ENCODE measurements around the gene ACOX2. TPM values are rescaled to one million over a fixed set of nuclear protein-coding genes. Genes with fewer than 3 reads are reported as not detected.

The ACOX2 gene
- total RNA-seq, 1 experiment from 2014 or later: 12.8 TPM

DNA sequence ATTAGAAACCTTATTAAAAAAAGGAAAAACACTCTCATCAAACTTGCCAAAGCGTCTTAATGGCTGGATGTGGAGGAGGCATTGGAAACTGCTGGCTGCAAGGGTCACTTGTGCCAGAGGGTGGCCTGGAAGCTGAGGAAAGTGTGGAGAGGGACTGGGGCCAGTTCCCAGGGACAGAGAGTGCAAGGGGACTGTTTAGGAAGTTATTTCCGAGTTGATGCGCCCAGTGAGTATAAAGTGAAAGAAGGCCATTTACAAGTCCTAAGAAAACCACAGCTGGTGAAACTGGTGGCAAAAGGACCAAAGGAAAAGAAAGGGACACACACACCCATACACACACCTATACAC lies 52.3 kb downstream of the ACOX2 start:
- intact Hi-C loops (cut with micrococcal nuclease): no loop called here
- Histone ChIP-seq H2AFZ (ENCODE audit: low read depth, low read length, poor library complexity, severe bottlenecking) (no peak overlapping the region), H4K20me1 (ENCODE audit: insufficient read depth) (no peaks in the 10 kb centered on the region), H3K4me1 (ENCODE audit: control insufficient read depth in 1 of 2, insufficient read depth in 2 of 2, low read length in 2 of 2) (peaks cover 10 to 22% of the 10 kb centered on the region in 2 experiments), H3K9me2 (ENCODE audit: insufficient read depth) (no peaks in the 10 kb centered on the region), H3K79me2 (ENCODE audit: insufficient read depth, low read length) (no peaks in the 10 kb centered on the region), H3K9ac (ENCODE audit: low read length) (no peak overlapping the region), H3K4me2 (ENCODE audit: low read length) (no peak overlapping the region), H3K27me3 (ENCODE audit: insufficient read depth, low read length) (no peaks in the 10 kb centered on the region), H3K27ac (ENCODE audit: low read depth, low read length) (no peak overlapping the region), H3K9me3 (ENCODE audit: control insufficient read depth in 1 of 2, insufficient read depth in 1 of 2, low read depth in 1 of 2, low read length in 2 of 2) (no peaks in the 10 kb centered on the region), H3K4me3 (replicated peaks in 1 of 2; ENCODE audit: low read depth in 1 of 2, low read length in 2 of 2) (no peak overlapping the region), H3K36me3 (ENCODE audit: control insufficient read depth in 1 of 2, insufficient read depth in 2 of 2, low read length in 2 of 2) (no peaks in the 10 kb centered on the region)
- ATAC-seq: no peak
- BruUV-seq (replicated peaks): no TSS peak
- POLR2A ChIA-PET: no interaction called here
- CTCF ChIA-PET: interaction anchor here (2.1 kb wide), 1 partner anchor 21 kb away, joined by 6 read pairs; no protein-coding TSS in a partner anchor
- TF ChIP-seq POLR2A (IDR thresholded peaks at IDR 0.05; ENCODE audit: borderline replicate concordance, extremely low read depth, insufficient read depth, insufficient read length) (no peak), SRF (IDR thresholded peaks at IDR 0.05; ENCODE audit: low read depth) (no peak), CBX3 (IDR thresholded peaks at IDR 0.05; ENCODE audit: low read depth) (no peak), CEBPB (IDR thresholded peaks at IDR 0.05; ENCODE audit: low read depth) (no peak), SP1 (IDR thresholded peaks at IDR 0.05; ENCODE audit: low read depth) (no peak), YY1 (IDR thresholded peaks at IDR 0.05; ENCODE audit: extremely low read depth, insufficient replicate concordance, low read depth, low read length) (no peak), FOSL1 (IDR thresholded peaks at IDR 0.05; ENCODE audit: low read depth) (no peak)
- TF ChIP-seq, protein P1, sequence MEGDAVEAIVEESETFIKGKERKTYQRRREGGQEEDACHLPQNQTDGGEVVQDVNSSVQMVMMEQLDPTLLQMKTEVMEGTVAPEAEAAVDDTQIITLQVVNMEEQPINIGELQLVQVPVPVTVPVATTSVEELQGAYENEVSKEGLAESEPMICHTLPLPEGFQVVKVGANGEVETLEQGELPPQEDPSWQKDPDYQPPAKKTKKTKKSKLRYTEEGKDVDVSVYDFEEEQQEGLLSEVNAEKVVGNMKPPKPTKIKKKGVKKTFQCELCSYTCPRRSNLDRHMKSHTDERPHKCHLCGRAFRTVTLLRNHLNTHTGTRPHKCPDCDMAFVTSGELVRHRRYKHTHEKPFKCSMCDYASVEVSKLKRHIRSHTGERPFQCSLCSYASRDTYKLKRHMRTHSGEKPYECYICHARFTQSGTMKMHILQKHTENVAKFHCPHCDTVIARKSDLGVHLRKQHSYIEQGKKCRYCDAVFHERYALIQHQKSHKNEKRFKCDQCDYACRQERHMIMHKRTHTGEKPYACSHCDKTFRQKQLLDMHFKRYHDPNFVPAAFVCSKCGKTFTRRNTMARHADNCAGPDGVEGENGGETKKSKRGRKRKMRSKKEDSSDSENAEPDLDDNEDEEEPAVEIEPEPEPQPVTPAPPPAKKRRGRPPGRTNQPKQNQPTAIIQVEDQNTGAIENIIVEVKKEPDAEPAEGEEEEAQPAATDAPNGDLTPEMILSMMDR (IDR thresholded peaks at IDR 0.05 in 2 of 3, conservative IDR thresholded peaks at IDR 0.05 in 1 of 3; ENCODE audit: borderline replicate concordance in 1 of 3, insufficient read depth in 1 of 3, low read depth in 2 of 3, low read length in 2 of 3): no peak
- TF ChIP-seq, protein P2, sequence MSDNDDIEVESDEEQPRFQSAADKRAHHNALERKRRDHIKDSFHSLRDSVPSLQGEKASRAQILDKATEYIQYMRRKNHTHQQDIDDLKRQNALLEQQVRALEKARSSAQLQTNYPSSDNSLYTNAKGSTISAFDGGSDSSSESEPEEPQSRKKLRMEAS (IDR thresholded peaks at IDR 0.05): no peak
- no peak for DNase-seq (ENCODE audit: low read depth, low spot score)
- RAD21 ChIA-PET (ENCODE audit: low non-redundant PET in 1 of 2, low total read pairs in 2 of 2, uncharacterized antibody in 2 of 2, unreplicated experiment in 2 of 2): no interaction called here
